Globus pallidus (tissue), 1 donor: Measurements from ENCODE around the gene SYVN1.

Experiments
- DNase-seq: peaks from one replicate; pipeline ENCODE4 v3.0.0-alpha.2; 2015; ENCODE audit warnings: low spot score

The SYVN1 gene

DNA sequence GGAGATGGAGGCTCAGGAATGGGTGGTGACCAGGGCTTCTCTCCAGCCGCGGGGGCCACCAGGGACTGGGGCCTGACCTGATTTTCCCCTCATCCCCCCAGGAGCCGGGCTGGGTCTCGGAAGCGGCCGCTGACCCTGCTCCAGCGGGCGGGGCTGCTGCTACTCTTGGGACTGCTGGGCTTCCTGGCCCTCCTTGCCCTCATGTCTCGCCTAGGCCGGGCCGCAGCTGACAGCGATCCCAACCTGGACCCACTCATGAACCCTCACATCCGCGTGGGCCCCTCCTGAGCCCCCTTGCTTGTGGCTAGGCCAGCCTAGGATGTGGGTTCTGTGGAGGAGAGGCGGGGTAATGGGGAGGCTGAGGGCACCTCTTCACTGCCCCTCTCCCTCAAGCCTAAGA lies 46.5 kb downstream of the SYVN1 start:
- no peak for DNase-seq

DNA sequence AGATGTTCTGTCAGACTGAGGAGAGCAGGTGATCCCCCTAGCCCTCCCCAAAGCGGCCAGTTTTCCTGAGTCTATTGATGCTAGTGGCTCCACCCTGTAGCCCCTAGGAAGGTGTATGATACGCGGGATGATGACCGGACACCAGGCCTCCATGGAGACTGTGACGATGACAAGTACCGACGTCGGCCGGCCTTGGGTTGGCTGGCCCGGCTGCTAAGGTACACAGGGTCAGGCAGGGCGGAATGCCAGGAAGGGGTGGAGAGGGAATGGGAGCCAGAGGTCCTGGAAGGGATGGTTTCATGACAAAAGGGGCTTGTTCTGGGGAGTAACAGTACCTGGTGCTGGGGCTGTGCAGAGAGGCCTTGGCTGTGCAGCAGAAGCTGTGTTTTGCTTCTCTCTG lies 47.1 kb downstream of the SYVN1 start:
- no peak for DNase-seq

DNA sequence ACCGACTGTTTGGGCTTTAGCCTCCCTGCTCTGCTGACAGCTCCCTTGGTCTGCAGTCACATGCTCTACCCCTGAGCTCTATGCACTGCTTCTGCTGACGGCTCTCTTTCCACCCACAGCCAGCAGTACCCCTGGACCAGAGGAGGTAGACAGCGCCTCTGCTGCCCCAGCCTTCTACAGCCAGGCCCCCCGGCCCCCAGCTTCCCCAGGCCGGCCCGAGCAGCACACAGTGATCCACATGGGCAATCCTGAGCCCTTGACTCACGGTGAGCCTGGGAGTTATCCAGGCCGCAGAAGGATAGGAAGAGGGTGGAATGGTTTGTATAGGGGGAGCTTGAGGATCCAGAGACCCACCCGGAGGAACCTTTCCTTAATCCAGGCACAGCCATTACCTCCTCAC lies 47.5 kb downstream of the SYVN1 start:
- DNase-seq = no peak

DNA sequence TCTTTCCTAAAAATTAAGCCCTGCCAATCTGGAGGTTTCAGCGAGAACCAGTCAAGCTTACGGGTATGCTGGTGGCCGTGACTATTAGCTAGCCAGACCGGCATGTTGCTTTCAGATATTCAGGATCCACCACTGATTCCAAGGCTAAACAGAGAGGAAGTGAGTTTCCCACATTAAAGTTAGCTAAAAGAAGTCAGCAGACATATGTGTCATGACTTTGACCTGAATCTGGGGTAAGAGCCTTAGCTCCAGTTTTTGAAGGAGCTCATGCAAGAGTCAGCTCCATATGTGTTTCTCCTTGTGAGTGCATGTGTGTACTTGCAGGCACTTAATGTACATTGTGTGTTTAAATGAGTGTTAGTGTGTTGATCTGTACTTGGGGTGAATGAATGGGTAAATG lies 48.9 kb downstream of the SYVN1 start:
- DNase-seq = no peak

DNA sequence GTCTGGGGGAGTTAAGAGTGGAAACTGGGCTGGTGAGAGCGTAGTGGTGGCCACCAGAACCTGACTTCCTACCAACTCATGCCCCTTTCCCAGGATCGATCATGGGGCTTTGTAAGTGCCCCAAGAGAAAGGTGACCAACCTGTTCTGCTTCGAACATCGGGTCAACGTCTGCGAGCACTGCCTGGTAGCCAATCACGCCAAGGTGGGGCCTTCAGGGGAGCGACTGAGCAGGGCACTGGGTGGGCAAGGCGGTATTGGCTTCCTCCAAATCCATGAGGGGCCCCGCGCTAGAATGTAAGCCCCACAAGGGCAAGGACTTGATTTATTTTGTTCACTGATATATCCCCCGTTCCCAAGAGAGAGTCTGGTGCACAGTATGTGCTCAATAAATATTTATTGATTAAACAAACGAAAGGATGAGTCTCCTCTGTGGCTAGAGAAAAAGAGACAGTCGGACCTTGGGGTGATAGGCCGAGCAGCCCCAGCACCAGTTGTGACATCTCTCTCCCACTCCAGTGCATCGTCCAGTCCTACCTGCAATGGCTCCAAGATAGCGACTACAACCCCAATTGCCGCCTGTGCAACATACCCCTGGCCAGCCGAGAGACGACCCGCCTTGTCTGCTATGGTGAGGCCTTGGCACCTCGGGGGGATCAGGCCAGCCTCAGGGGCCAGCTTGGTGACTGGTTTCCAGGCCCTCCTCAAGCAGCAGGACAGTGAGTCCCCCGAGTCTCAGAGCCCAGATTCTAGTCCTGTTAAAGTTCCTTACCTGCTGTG lies 49.5 kb downstream of the SYVN1 start:
- no peak for DNase-seq

DNA sequence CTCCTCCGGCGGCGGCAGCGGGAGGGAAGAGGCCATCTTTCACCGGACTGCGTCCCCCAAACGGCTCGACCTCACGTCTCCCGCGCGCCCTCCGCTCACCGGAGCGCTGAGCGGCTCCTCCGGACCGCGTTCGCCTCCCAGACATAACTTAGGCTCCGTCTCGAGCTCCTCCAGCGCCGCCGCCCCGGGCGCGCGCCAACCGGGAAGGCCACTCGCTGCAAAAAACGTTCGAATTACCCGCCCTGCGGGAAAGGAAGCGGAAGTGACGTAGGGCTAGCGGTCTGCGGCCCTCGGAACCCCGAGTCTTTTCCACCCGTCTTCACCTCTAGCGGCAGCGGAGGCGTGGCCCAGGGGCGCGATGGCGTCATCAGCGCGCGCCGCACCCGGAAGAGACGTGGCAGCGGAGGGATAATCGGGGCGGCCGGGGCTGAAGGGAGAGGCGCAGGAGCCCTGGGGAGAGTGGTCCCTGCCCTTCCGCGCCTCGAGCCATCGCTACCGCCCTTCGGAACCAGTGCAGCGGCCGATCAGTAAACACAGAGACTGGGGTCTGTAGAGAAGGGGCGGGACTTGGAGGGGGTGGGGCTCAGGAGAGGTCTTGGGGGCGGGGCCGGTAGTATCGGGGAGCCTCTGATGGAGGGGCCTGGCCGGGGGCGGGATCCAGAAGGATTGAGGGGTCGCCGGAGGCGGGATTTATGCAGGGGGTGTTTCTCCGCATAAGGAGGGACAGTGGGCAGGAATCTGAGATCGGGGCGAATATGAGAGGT lies 50.3 kb downstream of the SYVN1 start, which contains the start of the genes CDCA5 and ZFPL1:
CDCA5 (minus strand) TSS at position 207 of the 764 bp plus-strand sequence; CDS start at position 145, 62 bp downstream.
ZFPL1 (plus strand) TSS at position 389 of the 764 bp plus-strand sequence. CDS start 477 bp downstream, outside the sequence.
- DNase-seq = peak; percentile 92

DNA sequence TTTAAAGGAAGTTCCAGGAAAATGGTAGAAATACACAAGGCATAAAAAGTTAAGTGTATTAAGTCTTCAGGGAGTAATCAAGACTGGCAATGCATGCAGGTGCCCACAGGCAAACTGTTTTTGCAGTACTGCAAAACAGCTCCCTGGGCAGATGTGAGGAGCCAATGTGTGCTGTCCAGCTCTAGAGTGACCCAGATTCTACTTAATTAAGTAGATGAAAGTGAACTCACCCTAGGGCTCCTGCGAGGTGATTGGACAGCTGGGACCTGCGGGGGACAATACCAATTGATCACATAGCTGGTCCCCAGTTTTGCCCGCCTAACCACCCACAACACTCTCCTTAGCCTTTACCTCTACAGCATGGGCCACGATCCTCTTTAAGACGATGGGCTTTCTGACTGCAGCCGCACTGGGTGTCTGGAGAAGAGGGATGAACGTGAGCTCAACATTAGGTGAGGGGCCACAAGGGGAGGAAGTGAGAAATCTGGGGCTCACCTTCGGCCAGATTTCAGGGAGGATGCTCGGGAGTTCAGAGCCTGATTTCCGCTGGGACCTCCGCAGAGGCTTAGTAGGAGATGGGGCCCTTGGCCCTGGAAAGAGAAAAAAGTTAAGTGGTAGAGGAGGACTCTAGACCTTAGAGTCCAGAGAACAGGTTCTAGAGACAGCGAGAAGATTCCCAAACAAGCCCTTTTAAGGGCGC lies 51.0 kb downstream of the SYVN1 start:
- no peak for DNase-seq

DNA sequence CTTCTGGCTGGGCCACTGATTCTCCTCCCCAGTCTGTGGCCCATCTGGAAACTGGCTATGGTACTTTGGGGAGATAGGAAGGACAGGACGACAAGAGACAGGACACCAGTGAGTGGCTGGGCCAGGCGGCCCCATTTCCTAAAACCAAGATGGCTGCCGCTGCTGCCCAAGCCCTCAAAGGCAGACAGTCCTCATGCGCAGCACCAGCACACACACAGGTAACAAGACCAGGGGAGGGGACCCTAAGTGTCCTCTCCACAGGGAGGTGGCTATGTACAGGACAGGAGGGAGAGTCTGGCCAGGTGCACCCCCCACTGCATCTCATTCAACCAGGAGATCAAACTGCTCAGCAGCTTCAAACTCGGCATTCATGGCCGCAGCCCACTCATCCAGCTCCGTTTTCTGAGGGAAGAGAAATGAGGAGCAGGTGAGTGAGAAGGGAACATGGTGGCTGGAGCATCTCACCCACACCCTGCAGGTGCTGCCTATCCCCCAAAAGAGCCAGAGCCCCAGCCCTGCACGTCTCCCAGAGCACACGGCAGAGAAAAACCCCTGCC lies 55.5 kb downstream of the SYVN1 start:
- DNase-seq = no peak

DNA sequence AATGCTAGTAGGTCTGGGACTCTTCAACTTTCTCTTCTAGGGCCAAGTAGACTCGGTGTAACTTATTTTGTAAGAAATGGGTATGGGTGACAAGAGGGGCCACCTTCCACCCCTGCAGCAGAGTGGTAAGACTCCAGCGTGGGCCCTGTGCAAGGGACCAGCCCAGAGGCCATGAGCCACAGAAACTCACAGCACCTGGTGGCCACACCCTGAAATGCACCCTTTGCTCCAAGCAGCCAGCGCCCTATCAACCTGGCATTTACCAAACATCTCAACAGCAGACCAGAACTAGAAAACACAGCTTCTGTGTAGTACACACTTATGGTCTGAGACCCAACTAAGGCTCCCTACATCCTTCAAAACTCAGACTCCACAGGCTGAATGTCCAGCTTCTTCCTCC lies 56.2 kb downstream of the SYVN1 start:
- DNase-seq = no peak

DNA sequence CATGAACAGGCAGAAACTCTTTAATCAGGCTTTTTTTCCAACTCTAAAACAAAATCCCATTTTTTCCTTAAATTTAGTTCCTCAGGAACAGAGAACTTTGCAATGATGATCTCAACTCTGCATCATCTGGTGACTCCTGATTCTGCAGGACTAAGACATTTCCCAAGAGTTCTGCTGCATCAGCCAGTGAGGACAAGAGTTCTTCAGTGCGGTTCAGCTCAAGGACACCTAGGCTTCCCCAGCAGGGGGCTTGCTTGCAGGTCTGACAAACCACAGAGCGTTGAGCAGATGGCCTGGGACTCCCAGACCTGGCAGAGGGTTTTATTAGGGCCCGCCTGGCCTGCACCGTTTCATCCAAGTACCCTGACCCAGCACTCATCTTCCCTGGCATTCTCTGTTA lies 56.9 kb downstream of the SYVN1 start:
- DNase-seq = no peak
